ENCODE results near the gene FAM169A.
"Not testable (repeated sequence)": the region's sequence is repeated elsewhere in the genome, so short reads cannot be mapped to it uniquely, and the experiment has no call there.

Gene FAM169A

DNA sequence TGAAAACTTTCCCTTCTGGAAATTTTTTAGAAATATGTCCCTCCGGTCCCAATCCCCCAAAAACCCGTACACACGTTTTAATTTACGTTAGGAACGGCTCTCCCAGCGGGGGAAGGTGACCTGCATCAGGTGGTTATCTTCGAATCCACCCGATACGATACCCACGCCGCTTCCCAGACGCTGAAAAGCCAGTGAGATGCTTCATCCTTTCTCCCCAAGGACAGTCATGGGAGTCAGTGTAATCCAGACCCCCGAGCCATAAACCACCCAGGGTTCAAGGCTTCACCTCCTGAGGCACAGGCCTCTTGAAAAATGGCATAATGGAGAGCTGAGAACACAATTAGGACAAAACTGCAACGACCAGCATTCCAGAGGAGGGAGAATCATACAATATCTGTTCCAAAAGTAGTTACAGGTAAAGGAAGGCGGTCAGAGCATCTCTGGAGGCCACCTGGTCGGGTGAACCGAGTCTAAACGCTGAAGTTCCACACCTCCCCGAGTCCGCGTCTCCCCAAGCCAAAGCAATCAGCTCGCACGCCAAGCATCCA is 857 bp downstream of the FAM169A start:
- CTCF ChIA-PET, result no interaction called here
- TF ChIP-seq SP1 (IDR thresholded peaks at IDR 0.05) (no peak), L3MBTL2 (conservative IDR thresholded peaks at IDR 0.05) (no peak), FOXA1 (IDR thresholded peaks at IDR 0.05) (no peak), HDGF (IDR thresholded peaks at IDR 0.05; ENCODE audit: borderline replicate concordance) (no peak), FOXK2 (IDR thresholded peaks at IDR 0.05) (no peak), FOXM1 (IDR thresholded peaks at IDR 0.05; ENCODE audit: borderline replicate concordance) (no peak), NFRKB (IDR thresholded peaks at IDR 0.05) (no peak), ARNT (IDR thresholded peaks at IDR 0.05) (no peak), ZNF384 (IDR thresholded peaks at IDR 0.05) (no peak), SUZ12 (IDR thresholded peaks at IDR 0.05) (no peak)
- TF ChIP-seq, protein P1, sequence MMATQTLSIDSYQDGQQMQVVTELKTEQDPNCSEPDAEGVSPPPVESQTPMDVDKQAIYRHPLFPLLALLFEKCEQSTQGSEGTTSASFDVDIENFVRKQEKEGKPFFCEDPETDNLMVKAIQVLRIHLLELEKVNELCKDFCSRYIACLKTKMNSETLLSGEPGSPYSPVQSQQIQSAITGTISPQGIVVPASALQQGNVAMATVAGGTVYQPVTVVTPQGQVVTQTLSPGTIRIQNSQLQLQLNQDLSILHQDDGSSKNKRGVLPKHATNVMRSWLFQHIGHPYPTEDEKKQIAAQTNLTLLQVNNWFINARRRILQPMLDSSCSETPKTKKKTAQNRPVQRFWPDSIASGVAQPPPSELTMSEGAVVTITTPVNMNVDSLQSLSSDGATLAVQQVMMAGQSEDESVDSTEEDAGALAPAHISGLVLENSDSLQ (IDR thresholded peaks at IDR 0.05), result no peak
- POLR2A ChIA-PET, result interaction anchor here (0.9 kb wide), 1 partner anchor 11 kb away, joined by 3 read pairs; no protein-coding TSS in a partner anchor
- DNase-seq (ENCODE audit: extremely low spot score), result peak; percentile 27

DNA sequence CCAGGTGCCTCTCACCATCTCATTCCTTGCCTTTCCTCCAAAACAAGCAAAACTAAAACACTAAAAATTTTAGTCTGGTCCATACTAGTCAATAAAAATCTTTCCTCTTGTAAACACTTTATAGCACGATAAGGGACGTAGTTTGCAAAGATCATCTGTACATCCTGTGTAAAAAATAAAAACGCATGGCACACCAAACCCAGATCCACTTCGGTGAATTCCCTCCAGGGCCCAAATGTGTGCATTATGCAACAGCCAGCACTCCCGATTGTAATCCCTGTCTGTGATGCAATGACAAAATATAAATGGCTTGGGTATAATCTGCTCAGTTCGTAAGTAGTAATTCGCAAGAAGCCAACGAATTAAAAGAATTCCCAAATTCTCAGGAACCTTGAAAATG is 1.4 kb downstream of the FAM169A start:
- ChIA-PET CTCF (no interaction called here), POLR2A (interaction anchor here (0.9 kb wide), 1 partner anchor 14 kb away, joined by 3 read pairs; no protein-coding TSS in a partner anchor)
- peak; percentile 18 for DNase-seq (ENCODE audit: extremely low spot score)
- peak; percentile 47; the same call in 1 of the 2 replicates for TF ChIP-seq L3MBTL2 (conservative IDR thresholded peaks at IDR 0.05)
- no peak for TF ChIP-seq SP1 (IDR thresholded peaks at IDR 0.05)

DNA sequence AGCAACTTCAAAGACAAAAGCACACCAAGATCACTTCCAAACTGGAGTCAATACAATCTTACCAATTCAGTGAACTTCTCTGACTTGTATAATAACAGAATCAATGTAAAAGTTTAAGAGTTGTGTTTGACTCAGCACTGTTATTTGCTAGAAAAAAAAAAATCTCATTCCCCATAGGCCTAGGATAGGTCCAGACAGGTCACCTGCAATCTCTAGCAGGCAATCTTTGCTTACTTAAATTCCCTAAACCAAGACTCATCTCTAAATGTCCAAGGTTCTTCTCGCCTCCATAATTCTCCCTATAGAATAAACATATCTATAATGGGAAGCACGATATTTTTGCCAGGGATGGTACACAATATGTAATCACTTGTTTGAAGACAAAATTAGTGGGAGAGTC is 2.5 kb downstream of the FAM169A start:
- ChIA-PET CTCF (no interaction called here), POLR2A (no interaction called here)
- DNase-seq (ENCODE audit: extremely low spot score), result no peak
- TF ChIP-seq SUZ12 (IDR thresholded peaks at IDR 0.05), result no peak
- no peak for TF ChIP-seq ZNF384 (IDR thresholded peaks at IDR 0.05)
- TF ChIP-seq L3MBTL2 (conservative IDR thresholded peaks at IDR 0.05), result no peak
- TF ChIP-seq BHLHE40 (IDR thresholded peaks at IDR 0.05; ENCODE audit: borderline replicate concordance), result no peak
- no peak for TF ChIP-seq NFRKB (IDR thresholded peaks at IDR 0.05)
- TF ChIP-seq, protein P1 (IDR thresholded peaks at IDR 0.05), result no peak
- no peak for TF ChIP-seq LEF1 (IDR thresholded peaks at IDR 0.05; ENCODE audit: borderline replicate concordance)

DNA sequence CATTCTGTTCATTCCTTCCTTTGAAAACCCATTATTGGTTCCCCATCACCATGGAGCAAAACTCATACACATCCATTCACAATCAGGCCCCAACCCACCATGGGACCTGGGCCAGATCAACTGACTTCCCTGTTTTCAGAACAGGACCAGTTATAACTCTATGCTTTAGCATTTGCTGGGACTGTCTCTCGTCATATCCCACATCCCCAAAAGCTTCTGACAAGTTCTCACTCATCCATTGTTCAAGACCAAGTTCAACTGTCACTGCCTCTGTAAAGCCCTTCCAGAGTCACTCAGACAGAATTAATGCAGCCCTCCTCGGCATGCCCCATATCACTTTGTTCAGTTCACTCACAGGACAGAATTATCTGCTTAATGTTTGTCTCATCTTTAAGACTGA is 4.0 kb downstream of the FAM169A start:
- POLR2A ChIA-PET, result no interaction called here
- CTCF ChIA-PET, result no interaction called here

DNA sequence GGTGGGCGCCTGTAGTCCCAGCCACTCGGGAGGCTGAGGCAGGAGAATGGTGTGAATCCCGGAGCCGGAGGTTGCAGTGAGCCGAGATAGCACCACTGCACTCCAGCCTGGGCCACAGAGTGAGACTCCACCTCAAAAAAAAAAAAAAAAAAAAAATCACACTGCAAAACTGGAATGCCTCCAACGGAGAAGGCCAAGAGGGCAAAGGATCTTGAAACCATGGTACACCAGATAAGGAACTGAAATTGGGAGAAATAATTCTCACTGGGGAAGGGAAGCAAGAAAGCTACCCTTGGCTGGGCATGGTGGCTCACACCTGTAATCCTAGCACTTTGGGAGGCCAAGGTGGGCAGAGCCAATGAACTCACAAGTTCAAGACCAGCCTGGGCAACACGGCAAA is 9.2 kb downstream of the FAM169A start:
- POLR2A ChIA-PET; DNase-seq (ENCODE audit: extremely low spot score); CTCF ChIA-PET: not testable (repeated sequence)

More for the DNA sequence above, 4.0 kb downstream of the FAM169A start:
- no peak for DNase-seq (ENCODE audit: extremely low spot score)
- TF ChIP-seq FOXK2 (IDR thresholded peaks at IDR 0.05) (no peak), CTBP1 (IDR thresholded peaks at IDR 0.05; ENCODE audit: borderline replicate concordance) (no peak), LEF1 (IDR thresholded peaks at IDR 0.05; ENCODE audit: borderline replicate concordance) (no peak), ARNT (IDR thresholded peaks at IDR 0.05) (no peak), TARDBP (IDR thresholded peaks at IDR 0.05) (no peak), ELF4 (IDR thresholded peaks at IDR 0.05) (no peak), HDGF (IDR thresholded peaks at IDR 0.05; ENCODE audit: borderline replicate concordance) (no peak), BHLHE40 (IDR thresholded peaks at IDR 0.05; ENCODE audit: borderline replicate concordance) (no peak), FOXM1 (IDR thresholded peaks at IDR 0.05; ENCODE audit: borderline replicate concordance) (no peak), NFRKB (IDR thresholded peaks at IDR 0.05) (no peak), SP1 (IDR thresholded peaks at IDR 0.05) (no peak), FOXA1 (IDR thresholded peaks at IDR 0.05) (no peak), ZNF384 (IDR thresholded peaks at IDR 0.05) (no peak), L3MBTL2 (conservative IDR thresholded peaks at IDR 0.05) (no peak), SUZ12 (IDR thresholded peaks at IDR 0.05) (no peak)
- TF ChIP-seq, protein P1 (IDR thresholded peaks at IDR 0.05), result no peak

DNA sequence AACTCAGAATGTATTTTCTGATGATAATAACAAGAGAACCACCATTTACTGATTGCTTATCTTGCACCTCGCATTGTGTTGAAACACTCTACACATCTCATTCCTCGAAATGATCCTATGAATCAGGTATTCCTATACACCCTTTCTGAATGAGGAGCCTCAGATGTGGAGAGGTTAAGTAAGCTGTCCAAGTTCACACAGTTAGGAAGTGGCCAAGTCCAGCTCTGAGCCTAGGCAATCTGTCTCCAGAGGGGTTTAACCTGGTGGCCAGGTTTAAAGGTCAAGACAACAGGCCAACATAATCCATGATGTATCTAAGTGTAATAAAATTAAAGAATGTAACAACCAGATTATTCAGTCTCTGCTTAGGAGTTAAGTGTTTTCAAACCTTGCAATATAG is 12.9 kb downstream of the FAM169A start:
- no peak for DNase-seq (ENCODE audit: extremely low spot score)
- ChIA-PET POLR2A (interaction anchor here (0.6 kb wide), 1 partner anchor 60 kb away, joined by 3 read pairs; no protein-coding TSS in a partner anchor), CTCF (no interaction called here)
- TF ChIP-seq L3MBTL2 (conservative IDR thresholded peaks at IDR 0.05) (no peak), ARNT (IDR thresholded peaks at IDR 0.05) (no peak), CTBP1 (IDR thresholded peaks at IDR 0.05; ENCODE audit: borderline replicate concordance) (no peak), ELF4 (IDR thresholded peaks at IDR 0.05) (no peak), FOXM1 (IDR thresholded peaks at IDR 0.05; ENCODE audit: borderline replicate concordance) (no peak), ZNF384 (IDR thresholded peaks at IDR 0.05) (no peak), FOXA1 (IDR thresholded peaks at IDR 0.05) (no peak), FOXK2 (IDR thresholded peaks at IDR 0.05) (no peak), NFRKB (IDR thresholded peaks at IDR 0.05) (no peak), LEF1 (IDR thresholded peaks at IDR 0.05; ENCODE audit: borderline replicate concordance) (no peak)
- TF ChIP-seq, protein P1 (IDR thresholded peaks at IDR 0.05), result no peak

Measured in HEK293T (cell line).